SU-DHL-6 (cell line): ENCODE measurements around the gene DALRD3.

Source experiments
- CTCF ChIP-seq: fragments of 200-600 bp; sonication (generic); IDR thresholded peaks from one replicate; pipeline ENCODE4 v1.5.1; 2017; ENCODE audit warnings: antibody characterized with exemption, mild to moderate bottlenecking, low read length, moderate library complexity; ENCODE audit not compliant: insufficient read depth, poor library complexity, severe bottlenecking
- EZH2phosphoT487 ChIP-seq: fragments of 200-600 bp; sonication (generic), shearing (Covaris generic); conservative IDR thresholded peaks from 2 replicates; pipeline ENCODE4 v1.6.1; 2018; ENCODE audit warnings: mild to moderate bottlenecking, antibody characterized with exemption, low read length, moderate library complexity, mixed read lengths

DNA sequence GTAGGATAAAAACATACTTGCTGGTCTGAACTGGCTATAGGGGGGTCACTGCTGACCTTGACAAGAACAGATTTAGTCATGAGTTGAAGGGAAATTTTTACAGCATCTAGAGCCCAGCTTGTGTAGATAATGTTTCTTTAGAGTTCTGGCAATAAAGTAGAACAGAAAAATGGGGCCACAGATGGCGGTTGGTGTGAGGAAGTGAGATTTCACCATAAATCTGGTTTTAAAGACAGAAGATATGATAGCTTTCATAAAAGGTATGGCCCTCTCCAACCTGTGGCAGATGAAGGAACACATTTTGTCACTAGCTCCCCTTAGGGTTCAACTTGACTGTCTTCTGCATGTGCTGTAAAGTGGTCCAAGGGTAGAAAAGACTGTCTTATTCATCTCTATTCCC lies 35.2 kb upstream of the DALRD3 start:
- TF ChIP-seq CTCF (no peak), EZH2phosphoT487 (no peak)
